Measurements from ENCODE around the gene NEAT1. TPM values are rescaled to one million over a fixed set of nuclear protein-coding genes. Genes with fewer than 3 reads are reported as not detected.

NEAT1 gene
- total RNA-seq, 1 donor from 2014 or later = 94.2 TPM

- DNase-seq (ENCODE audit: low read depth in 2 of 2) = peak; percentile 98 to 99
These were observed 585 bp upstream of the NEAT1 start for GRCh38 chr11:65421794-65422632.

GRCh38 chr11:65423516-65424204 is 1.1 kb downstream of the NEAT1 start:
- DNase-seq (ENCODE audit: low read depth in 2 of 2) = peak in 1 of 2 donors; percentile 39

- DNase-seq (ENCODE audit: low read depth in 2 of 2) = peak; percentile 45 to 57
These were observed 1.9 kb downstream of the NEAT1 start for GRCh38 chr11:65424205-65425104.

GRCh38 chr11:65425105-65425970 is 2.7 kb downstream of the NEAT1 start:
- peak; percentile 52 to 72 for DNase-seq (ENCODE audit: low read depth in 2 of 2)

GRCh38 chr11:65425971-65426838 is 3.6 kb downstream of the NEAT1 start:
- peak; percentile 66 to 78 for DNase-seq (ENCODE audit: low read depth in 2 of 2)

GRCh38 chr11:65426839-65427690 is 4.5 kb downstream of the NEAT1 start:
- DNase-seq (ENCODE audit: low read depth in 2 of 2) = peak; percentile 59 to 66

- DNase-seq (ENCODE audit: low read depth in 2 of 2) = peak; percentile 68 to 72
These were observed 5.3 kb downstream of the NEAT1 start for GRCh38 chr11:65427691-65428577.

GRCh38 chr11:65428578-65429067 is 6.0 kb downstream of the NEAT1 start:
- DNase-seq (ENCODE audit: low read depth in 2 of 2) = peak in 1 of 2 donors; percentile 63

GRCh38 chr11:65429068-65429681 is 6.6 kb downstream of the NEAT1 start:
- peak; percentile 65 to 73 for DNase-seq (ENCODE audit: low read depth in 2 of 2)

- peak; percentile 76 to 79 for DNase-seq (ENCODE audit: low read depth in 2 of 2)
These were observed 7.3 kb downstream of the NEAT1 start for GRCh38 chr11:65429724-65430405.

GRCh38 chr11:65430406-65431217 is 8.0 kb downstream of the NEAT1 start:
- peak; percentile 53 to 57 for DNase-seq (ENCODE audit: low read depth in 2 of 2)

GRCh38 chr11:65431451-65432099 is 9.0 kb downstream of the NEAT1 start:
- DNase-seq (ENCODE audit: low read depth in 2 of 2) = peak in 1 of 2 donors; percentile 43

GRCh38 chr11:65432100-65432650 is 9.6 kb downstream of the NEAT1 start:
- DNase-seq (ENCODE audit: low read depth in 2 of 2) = no peak

GRCh38 chr11:65432686-65433582 is 10.3 kb downstream of the NEAT1 start:
- DNase-seq (ENCODE audit: low read depth in 2 of 2) = peak; percentile 57 to 65
